Activated CD8-positive, alpha-beta T cell treated with anti-CD3 and anti-CD28 coated beads for 36 hours (primary cell): ENCODE measurements around the gene AKAP5. TPM values are rescaled to one million over a fixed set of nuclear protein-coding genes. Genes with fewer than 3 reads are reported as not detected.
A peak's percentile ranks its signal among the peaks of the same experiment; 100 is the strongest.

Source experiments
- ATAC-seq: fragments of 200-7000 bp; cut with Tn5 transposase; one replicate; pipeline ENCODE4 v1.10.0; 2021; ENCODE audit warnings: mild to moderate bottlenecking, moderate library complexity
- CTCF ChIA-PET: fragments of 350-600 bp; sonication (Branson Sonifier 250); formaldehyde crosslinking; loops from one replicate; lab custom pipeline; 2021; ENCODE audit warnings: antibody characterized with exemption; lab: Charles Lee
- POLR2A ChIA-PET: fragments of 350-600 bp; sonication (Branson Sonifier 250); formaldehyde crosslinking; loops from one replicate; lab custom pipeline; 2021; ENCODE audit warnings: antibody characterized with exemption; lab: Charles Lee
- DNase-seq: peaks from one replicate; pipeline ENCODE4 v3.0.0-alpha.2; 2020
- H3K27ac Mint-ChIP-seq: one replicate; pipeline ENCODE4 v1.8.0; 2021; ENCODE audit warnings: mild to moderate bottlenecking, mixed read lengths
- H3K27me3 Mint-ChIP-seq: one replicate; pipeline ENCODE4 v1.8.0; 2021; ENCODE audit warnings: mixed read lengths
- H3K36me3 Mint-ChIP-seq: one replicate; pipeline ENCODE4 v1.8.0; 2021; ENCODE audit warnings: low read depth, mixed read lengths
- H3K4me1 Mint-ChIP-seq: one replicate; pipeline ENCODE4 v1.8.0; 2021; ENCODE audit warnings: low read depth, mixed read lengths
- H3K4me3 Mint-ChIP-seq: one replicate; pipeline ENCODE4 v1.8.0; 2021; ENCODE audit warnings: mild to moderate bottlenecking, moderate library complexity, mixed read lengths
- H3K9me3 Mint-ChIP-seq: one replicate; pipeline ENCODE4 v1.8.0; 2021; ENCODE audit warnings: mixed read lengths
- intact Hi-C: fragments of 100-400 bp; cut with micrococcal nuclease; formaldehyde crosslinking; loops from one replicate; pipeline ENCODE4 v1.10.0; 2022
- total RNA-seq, 2 experiments: library from RNA; stranded (reverse); gene quantifications; one replicate each; pipeline ENCODE4 v1.2.3, GENCODE V29; 2021
- TF ChIP-seq, protein P1 (sequence below): fragments of 200-600 bp; IDR thresholded peaks from one replicate; pipeline ENCODE4 v1.8.0; 2022; ENCODE audit warnings: antibody characterized with exemption, mild to moderate bottlenecking

Gene AKAP5
- total RNA-seq, 2 experiments from 2014 or later = 1.3 to 1.6 TPM

DNA sequence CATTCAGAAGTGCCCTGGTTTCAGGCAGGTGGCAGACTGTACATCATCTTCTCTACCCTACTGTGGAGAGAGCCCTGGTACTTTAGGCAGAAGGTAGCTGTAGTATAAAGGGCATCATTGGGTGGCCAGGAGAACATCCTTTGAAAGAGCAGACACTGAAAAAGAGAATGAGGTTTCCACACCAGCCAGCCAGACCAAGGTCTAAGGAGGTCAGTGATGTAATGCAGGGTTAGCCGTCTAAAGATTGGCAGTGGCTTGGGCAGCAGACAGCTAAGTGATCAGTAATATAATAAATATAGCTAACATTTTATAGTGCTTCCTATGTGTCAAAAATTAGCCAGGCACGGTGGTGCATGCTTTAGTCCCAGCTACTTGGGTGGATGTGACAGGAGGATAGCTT lies 26.3 kb downstream of the AKAP5 start:
- DNase-seq (no peak), ATAC-seq (no peak)
- Mint-ChIP-seq H3K27ac (no peak overlapping the region), H3K4me1 (peaks cover 51% of the 10 kb centered on the region), H3K36me3 (peaks cover 59% of the 10 kb centered on the region), H3K4me3 (no peak overlapping the region), H3K9me3 (no peaks in the 10 kb centered on the region), H3K27me3 (no peaks in the 10 kb centered on the region)
- POLR2A ChIA-PET = interaction anchor here (0.5 to 2.9 kb wide), 2 partner anchors 9 to 12 kb away, joined by 3 to 19 read pairs; partner anchors contain the start of genes ZBTB1 and ZBTB25
- intact Hi-C loops = no loop called here
- CTCF ChIA-PET = interaction anchor here (0.9 to 3.3 kb wide), 5 partner anchors 8 to 61 kb away, joined by 3 to 16 read pairs (median 4); no protein-coding TSS in a partner anchor
- TF ChIP-seq, protein P1, sequence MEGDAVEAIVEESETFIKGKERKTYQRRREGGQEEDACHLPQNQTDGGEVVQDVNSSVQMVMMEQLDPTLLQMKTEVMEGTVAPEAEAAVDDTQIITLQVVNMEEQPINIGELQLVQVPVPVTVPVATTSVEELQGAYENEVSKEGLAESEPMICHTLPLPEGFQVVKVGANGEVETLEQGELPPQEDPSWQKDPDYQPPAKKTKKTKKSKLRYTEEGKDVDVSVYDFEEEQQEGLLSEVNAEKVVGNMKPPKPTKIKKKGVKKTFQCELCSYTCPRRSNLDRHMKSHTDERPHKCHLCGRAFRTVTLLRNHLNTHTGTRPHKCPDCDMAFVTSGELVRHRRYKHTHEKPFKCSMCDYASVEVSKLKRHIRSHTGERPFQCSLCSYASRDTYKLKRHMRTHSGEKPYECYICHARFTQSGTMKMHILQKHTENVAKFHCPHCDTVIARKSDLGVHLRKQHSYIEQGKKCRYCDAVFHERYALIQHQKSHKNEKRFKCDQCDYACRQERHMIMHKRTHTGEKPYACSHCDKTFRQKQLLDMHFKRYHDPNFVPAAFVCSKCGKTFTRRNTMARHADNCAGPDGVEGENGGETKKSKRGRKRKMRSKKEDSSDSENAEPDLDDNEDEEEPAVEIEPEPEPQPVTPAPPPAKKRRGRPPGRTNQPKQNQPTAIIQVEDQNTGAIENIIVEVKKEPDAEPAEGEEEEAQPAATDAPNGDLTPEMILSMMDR = no peak

GRCh38 chr14:64493455-64493854 lies 28.2 kb downstream of the AKAP5 start:
- no peak for ATAC-seq
- DNase-seq = no peak
- Mint-ChIP-seq H3K9me3 (no peaks in the 10 kb centered on the region), H3K27ac (peak overlapping the region; percentile 1), H3K4me1 (peaks cover 56% of the 10 kb centered on the region), H3K4me3 (no peak overlapping the region), H3K36me3 (peaks cover 57% of the 10 kb centered on the region), H3K27me3 (no peaks in the 10 kb centered on the region)
- intact Hi-C loops = no loop called here
- ChIA-PET CTCF (interaction anchor here (0.7 to 2.0 kb wide), 7 partner anchors 15 to 149 kb away, joined by 3 to 8 read pairs (median 3); no protein-coding TSS in a partner anchor), POLR2A (interaction anchor here (1.5 to 1.9 kb wide), 2 partner anchors 10 to 11 kb away, joined by 5 to 9 read pairs; partner anchors contain the start of genes ZBTB1 and ZBTB25)
- TF ChIP-seq, protein P1 = no peak

DNA sequence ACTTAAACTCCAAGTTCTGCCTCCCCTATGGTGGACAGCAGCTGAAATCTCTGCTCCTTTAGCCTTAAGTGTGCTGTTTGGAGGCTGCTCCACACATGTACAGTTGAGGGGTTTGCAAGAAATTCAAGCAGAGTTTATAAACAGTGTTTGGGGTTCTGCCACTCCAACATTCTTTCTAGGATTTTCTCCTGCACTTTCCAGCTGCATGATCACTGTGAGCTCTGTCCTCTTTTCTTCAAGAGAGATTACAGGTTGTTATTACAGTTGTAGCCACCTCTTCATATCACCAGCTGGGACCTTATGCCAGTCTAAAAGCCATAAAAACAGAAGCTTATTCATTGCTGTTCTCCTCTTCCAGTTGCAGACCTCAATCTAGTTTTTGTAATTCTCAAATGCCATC lies 30.0 kb downstream of the AKAP5 start:
- Mint-ChIP-seq H3K9me3 (no peaks in the 10 kb centered on the region), H3K4me1 (peaks cover 67% of the 10 kb centered on the region), H3K27me3 (no peaks in the 10 kb centered on the region), H3K36me3 (peaks cover 67% of the 10 kb centered on the region), H3K27ac (peak overlapping the region; percentile 55), H3K4me3 (no peak overlapping the region)
- intact Hi-C loops = no loop called here
- TF ChIP-seq, protein P1 = no peak
- DNase-seq = no peak
- CTCF ChIA-PET = interaction anchor here (1.1 to 3.4 kb wide), 4 partner anchors 10 to 65 kb away, joined by 5 to 13 read pairs (median 12); no protein-coding TSS in a partner anchor
- no peak for ATAC-seq
- POLR2A ChIA-PET = interaction anchor here (0.9 to 1.4 kb wide), 3 partner anchors 8 to 11 kb away, joined by 3 to 7 read pairs (median 4); partner anchors contain the start of genes ZBTB1 and ZBTB25

DNA sequence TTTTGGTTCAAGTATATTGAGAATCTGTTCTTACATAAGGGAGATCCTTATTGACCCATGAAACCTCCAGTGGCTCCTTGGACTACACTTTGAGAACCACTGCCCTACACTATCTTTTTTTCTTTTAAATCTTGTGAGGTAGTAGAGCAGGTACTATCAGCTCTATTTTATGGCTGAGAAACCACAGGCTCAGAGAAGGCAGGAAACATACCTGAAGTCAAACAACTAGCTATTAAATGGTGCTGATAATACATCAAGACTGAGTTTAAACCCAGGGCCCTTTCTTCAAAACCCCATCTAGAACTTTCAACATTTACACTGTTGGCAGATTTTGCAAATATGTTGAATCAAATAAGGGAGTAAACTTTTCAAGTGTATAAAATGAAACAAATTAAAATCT lies 31.5 kb downstream of the AKAP5 start:
- peaks cover 60% of the 10 kb centered on the region for H3K4me1 Mint-ChIP-seq
- H3K36me3 Mint-ChIP-seq = peaks cover 65% of the 10 kb centered on the region
- POLR2A ChIA-PET = interaction anchor here (0.6 to 1.4 kb wide), 3 partner anchors 10 to 623 kb away, joined by 3 to 7 read pairs (median 3); no protein-coding TSS in a partner anchor
- H3K27ac Mint-ChIP-seq = peak overlapping the region; percentile 19
- intact Hi-C loops = no loop called here
- no peak for ATAC-seq
- TF ChIP-seq, protein P1 = no peak
- no peak overlapping the region for H3K4me3 Mint-ChIP-seq
- no peak for DNase-seq
- no peaks in the 10 kb centered on the region for H3K27me3 Mint-ChIP-seq
- CTCF ChIA-PET = interaction anchor here (1.7 to 3.4 kb wide), 6 partner anchors 14 to 140 kb away, joined by 3 to 14 read pairs (median 9); partner anchors contain the start of gene HSPA2
- H3K9me3 Mint-ChIP-seq = no peaks in the 10 kb centered on the region

DNA sequence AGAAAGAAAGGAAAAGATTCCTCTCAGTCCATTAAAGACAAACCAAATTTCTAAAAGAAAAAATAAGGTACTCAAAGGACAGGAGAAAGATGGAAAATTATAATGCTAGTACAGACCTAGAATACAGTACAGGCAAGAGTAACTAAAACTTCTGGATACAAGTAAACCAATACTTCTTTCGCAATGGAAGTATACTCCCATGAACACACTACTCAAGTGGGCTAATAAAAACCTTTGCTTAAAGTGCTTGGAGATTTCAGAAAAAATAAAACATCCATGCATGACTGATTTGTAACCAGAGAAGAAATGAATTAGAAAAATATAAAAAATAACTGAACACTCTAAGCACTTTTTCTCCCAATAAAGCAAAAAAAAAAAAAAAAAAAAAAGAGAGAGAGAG lies 34.8 kb downstream of the AKAP5 start:
- H3K4me1 Mint-ChIP-seq = peaks cover 34% of the 10 kb centered on the region
- TF ChIP-seq, protein P1 = no peak
- H3K9me3 Mint-ChIP-seq = no peaks in the 10 kb centered on the region
- CTCF ChIA-PET = interaction anchor here (1.3 kb wide), 1 partner anchor 53 kb away, joined by 3 read pairs; no protein-coding TSS in a partner anchor
- peaks cover 56% of the 10 kb centered on the region for H3K36me3 Mint-ChIP-seq
- H3K4me3 Mint-ChIP-seq = peak overlapping the region; percentile 79
- ATAC-seq (no peak), DNase-seq (no peak)
- no peaks in the 10 kb centered on the region for H3K27me3 Mint-ChIP-seq
- POLR2A ChIA-PET = interaction anchor here (1.2 to 1.8 kb wide), 2 partner anchors 10 to 112 kb away, joined by 4 to 8 read pairs; partner anchors contain the start of gene MTHFD1
- intact Hi-C loops = no loop called here
- H3K27ac Mint-ChIP-seq = peak overlapping the region; percentile 90
